HFF-Myc (cell line): ENCODE measurements around the gene SPEG.

Experiments used
- DNase-seq: peaks from one replicate; pipeline ENCODE4 v3.0.0-alpha.2; 2011; ENCODE audit warnings: low read depth; ENCODE audit errors: extremely low read depth
- H3K4me3 ChIP-seq: replicated peaks from 2 replicates; pipeline ENCODE4 v1.5.1; 2011; ENCODE audit warnings: low read depth, mild to moderate bottlenecking, control low read depth, low read length
- CTCF ChIP-seq: IDR thresholded peaks from 2 replicates; pipeline ENCODE4 v1.5.1; 2012; ENCODE audit warnings: mild to moderate bottlenecking, low read depth, low read length, control low read depth; ENCODE audit errors: missing control alignments

The SPEG gene

GRCh38 chr2:219484343-219485200 lies 49.9 kb downstream of the SPEG start:
- DNase-seq: no peak
- no peak overlapping the region for H3K4me3 ChIP-seq
- no peak for TF ChIP-seq CTCF

- no peak for DNase-seq
- no peak for TF ChIP-seq CTCF
- no peak overlapping the region for H3K4me3 ChIP-seq
These were observed 50.5 kb downstream of the SPEG start for GRCh38 chr2:219485201-219485580.

GRCh38 chr2:219486380-219486959 lies 51.8 kb downstream of the SPEG start:
- DNase-seq: no peak
- no peak for TF ChIP-seq CTCF
- no peak overlapping the region for H3K4me3 ChIP-seq

- no peak for DNase-seq
- TF ChIP-seq CTCF: no peak
- H3K4me3 ChIP-seq: no peak overlapping the region
These were observed 53.7 kb downstream of the SPEG start for GRCh38 chr2:219488149-219488843.

GRCh38 chr2:219488844-219489194 lies 54.2 kb downstream of the SPEG start:
- H3K4me3 ChIP-seq: no peak overlapping the region
- no peak for DNase-seq
- TF ChIP-seq CTCF: no peak

GRCh38 chr2:219489315-219489714 lies 54.7 kb downstream of the SPEG start:
- TF ChIP-seq CTCF: no peak
- H3K4me3 ChIP-seq: no peak overlapping the region
- DNase-seq: no peak
